Omental fat pad (tissue), 4 donors: ENCODE data around the gene LRP2BP. TPM values are rescaled to one million over a fixed set of nuclear protein-coding genes. Genes with fewer than 3 reads are reported as not detected.

Experiments used
- ATAC-seq: fragments of 150-250 bp; one replicate; pipeline ENCODE4 v1.9.1; 2016; ENCODE audit warnings: mild to moderate bottlenecking, moderate library complexity; ENCODE audit not compliant: low FRiP score
- DNase-seq: peaks from one replicate; pipeline ENCODE4 v3.0.0-alpha.2; 2019; ENCODE audit warnings: low spot score
- CTCF ChIP-seq, 3 donors: fragments of 450-650 bp; IDR thresholded peaks; one replicate each; pipeline ENCODE4 v1.5.1; 2016 to 2017; ENCODE audit warnings: antibody characterized with exemption in 3 of 3, mild to moderate bottlenecking in 3 of 3, moderate library complexity in 2 of 3
- total RNA-seq, 4 donors: library from RNA; depleted of rRNA; stranded (reverse); fragments of >200 nt; gene quantifications; one replicate each; pipeline ENCODE4 v1.1.0, GENCODE V29; 2016

Gene LRP2BP
- total RNA-seq, result 1 to 10 TPM in 3 of 4 donors, under 1 TPM in 1; 0.56 to 4.0 (median 1.7) TPM

GRCh38 chr4:185395238-185395955 is at the start of gene LRP2BP:
Gene LRP2BP (minus strand): TSS chr4:185395924. CDS start chr4:185378186, 17,738 bp downstream.
- ATAC-seq (no peak), DNase-seq (no peak)
- no peak for TF ChIP-seq CTCF (IDR thresholded peaks at IDR 0.05)

GRCh38 chr4:185445209-185445608 is 49.5 kb upstream of the LRP2BP start:
- no peak for TF ChIP-seq CTCF (IDR thresholded peaks at IDR 0.05)
- ATAC-seq, result no peak
- no peak for DNase-seq

GRCh38 chr4:185441479-185441878 is 45.8 kb upstream of the LRP2BP start:
- DNase-seq, result no peak
- TF ChIP-seq CTCF (IDR thresholded peaks at IDR 0.05), result no peak
- ATAC-seq, result no peak

GRCh38 chr4:185437809-185438208 is 42.1 kb upstream of the LRP2BP start:
- no peak for DNase-seq
- TF ChIP-seq CTCF (IDR thresholded peaks at IDR 0.05), result no peak
- no peak for ATAC-seq

GRCh38 chr4:185435466-185435865 is 39.7 kb upstream of the LRP2BP start:
- no peak for DNase-seq
- ATAC-seq, result no peak
- no peak for TF ChIP-seq CTCF (IDR thresholded peaks at IDR 0.05)

GRCh38 chr4:185429660-185430059 is 33.9 kb upstream of the LRP2BP start:
- DNase-seq, result no peak
- no peak for ATAC-seq
- no peak for TF ChIP-seq CTCF (IDR thresholded peaks at IDR 0.05)
